ENCODE data around the gene UBALD2.

The UBALD2 gene

GRCh38 chr17:76273445-76274111 lies 8.4 kb downstream of the UBALD2 start:
- no peak for TF ChIP-seq CTCF (IDR thresholded peaks at IDR 0.05)

DNA sequence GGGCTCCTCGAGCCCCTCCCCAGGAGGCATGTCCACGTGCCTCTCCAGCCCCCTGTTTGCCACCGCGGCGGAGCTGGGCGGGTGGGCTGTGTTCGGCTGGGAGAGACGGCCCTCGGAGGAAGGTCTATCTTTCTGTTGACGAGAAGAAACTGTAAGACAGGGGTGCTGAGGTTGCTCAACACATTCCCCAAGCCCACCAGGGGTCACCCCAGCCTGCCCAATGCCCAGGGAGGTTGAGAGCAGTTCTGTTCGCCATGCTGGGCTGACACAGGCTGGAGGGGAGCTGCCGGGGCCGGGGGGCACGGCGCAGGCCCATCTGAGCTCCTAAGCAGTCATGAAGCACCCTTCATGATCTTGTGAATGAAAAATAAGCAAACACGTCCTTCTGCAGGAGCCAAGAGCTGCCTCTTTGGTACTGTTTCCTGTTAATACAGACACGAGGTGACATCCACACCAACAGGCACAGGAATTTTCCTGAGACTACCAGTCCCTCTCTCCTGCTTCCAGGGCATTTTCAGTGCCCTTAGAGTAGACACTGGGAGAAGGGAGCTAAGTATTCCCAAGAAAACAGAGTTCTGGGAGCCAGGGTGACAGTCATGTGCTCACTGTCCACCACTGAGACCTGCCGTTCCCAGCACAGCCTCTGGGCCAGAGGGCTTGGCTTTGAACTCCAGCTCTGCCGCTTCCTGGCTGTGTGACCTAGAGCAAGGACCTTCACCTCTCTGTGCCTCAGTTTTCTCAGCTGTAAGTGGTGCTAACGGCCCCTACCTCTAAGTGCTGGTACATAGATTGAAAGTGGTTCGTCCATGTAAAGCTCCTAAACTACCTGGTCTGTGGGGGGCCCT lies 9.2 kb downstream of the UBALD2 start:
- TF ChIP-seq CTCF (IDR thresholded peaks at IDR 0.05): no peak

- no peak for TF ChIP-seq CTCF (IDR thresholded peaks at IDR 0.05)
These were observed 10.4 kb downstream of the UBALD2 start for GRCh38 chr17:76275382-76276068.

DNA sequence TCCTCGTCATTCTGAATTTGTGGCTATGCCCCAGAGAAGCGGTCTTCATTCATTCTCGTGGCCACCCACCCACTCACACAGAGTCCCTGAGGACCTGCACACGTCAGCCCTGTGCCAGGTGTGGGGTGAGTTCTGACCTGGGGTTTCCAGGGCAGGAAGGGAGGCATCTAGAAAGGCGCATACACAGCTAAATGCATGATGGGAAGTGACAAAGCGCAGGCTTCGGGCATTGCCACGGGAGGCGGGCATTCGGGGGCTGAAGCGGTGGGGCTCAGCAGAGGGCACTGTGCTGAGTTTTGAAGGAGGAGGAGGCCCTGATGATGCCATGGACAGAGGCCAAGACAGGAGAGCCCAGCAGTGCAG lies 10.9 kb downstream of the UBALD2 start:
- no peak for TF ChIP-seq CTCF (IDR thresholded peaks at IDR 0.05)

- TF ChIP-seq CTCF (IDR thresholded peaks at IDR 0.05): no peak
These were observed 11.5 kb downstream of the UBALD2 start for GRCh38 chr17:76276461-76277299.

DNA sequence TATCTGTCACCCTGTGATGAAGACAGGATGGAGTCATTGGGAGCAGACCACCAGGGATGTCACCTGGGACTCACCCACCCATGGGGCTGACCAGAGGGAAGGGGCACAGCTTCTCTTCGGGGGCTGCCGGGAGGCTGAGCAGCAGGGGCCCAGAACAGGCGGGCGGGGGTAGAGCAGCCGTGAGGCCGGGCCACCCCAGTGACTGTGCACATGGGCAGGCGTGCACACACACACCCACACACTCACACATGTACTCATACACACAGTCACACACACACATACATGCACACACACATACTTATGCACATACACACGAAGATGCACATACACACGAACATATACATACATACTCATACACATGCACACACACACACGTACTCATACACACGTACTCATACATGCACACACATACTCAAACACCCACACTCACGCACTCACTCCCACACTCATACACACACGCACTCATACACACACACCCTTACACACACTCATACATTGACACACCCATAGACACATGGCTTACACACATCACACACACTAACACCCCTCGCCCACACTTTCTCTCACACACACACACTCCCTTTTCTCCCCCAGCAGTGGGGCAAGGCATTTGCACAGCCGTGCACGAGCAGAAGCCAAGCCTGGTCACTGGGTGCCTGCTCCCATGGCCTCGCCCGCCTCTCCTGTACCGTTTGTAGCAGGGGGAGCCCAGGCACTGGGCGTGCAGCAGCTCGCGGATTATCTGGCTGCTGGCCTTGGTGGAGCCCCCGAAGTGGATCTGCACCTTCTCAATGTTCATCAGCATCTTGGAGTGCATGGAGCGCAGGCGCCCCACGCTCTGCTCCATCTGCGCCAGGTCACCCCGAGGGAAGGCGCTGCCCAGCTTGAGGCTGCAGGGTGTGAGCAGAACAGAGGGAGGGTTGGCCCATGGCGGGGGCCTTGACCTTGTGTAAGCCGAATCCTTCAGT lies 12.4 kb downstream of the UBALD2 start:
- TF ChIP-seq CTCF (IDR thresholded peaks at IDR 0.05): no peak

All from LNCAP (cell line).